HCT116 (cell line): ENCODE results near the gene NR6A1. TPM values are rescaled to one million over a fixed set of nuclear protein-coding genes. Genes with fewer than 3 reads are reported as not detected.
A peak's percentile ranks its signal among the peaks of the same experiment; 100 is the strongest.

ENCODE experiments used
- ATAC-seq: fragments of 200-7000 bp; cut with Tn5 transposase; 2 replicates; pipeline ENCODE4 v1.9.1; 2020; ENCODE audit warnings: mild to moderate bottlenecking, moderate library complexity
- BruUV-seq: library from RNA; stranded (reverse); fragments of 400-500 nt; replicated peaks from 2 replicates; lab custom pipeline; 2021; lab: Mats Ljungman, UMichigan
- CTCF ChIA-PET: fragments of 300-600 bp; sonication (Branson Sonifier 250); formaldehyde crosslinking; loops from one replicate; lab custom pipeline; 2021; ENCODE audit warnings: antibody characterized with exemption; lab: Charles Lee
- POLR2A ChIA-PET: fragments of 300-600, 350-600 bp; sonication (Branson Sonifier 250); formaldehyde crosslinking; loops from one replicate; lab custom pipeline; 2021; ENCODE audit warnings: antibody characterized with exemption; lab: Charles Lee
- RAD21 ChIA-PET, 2 experiments: fragments of 300-600 bp; sonication (Branson Sonifier 250); formaldehyde crosslinking; loops; one replicate each; lab custom pipeline; 2023; ENCODE audit warnings: low total read pairs in 2 of 2; ENCODE audit not compliant: uncharacterized antibody in 2 of 2, unreplicated experiment in 2 of 2, low non-redundant PET in 1 of 2; lab: Charles Lee
- DNase-seq: peaks from one replicate; pipeline ENCODE4 v3.0.0-alpha.2; 2010; ENCODE audit warnings: low read depth, low spot score
- H2AFZ ChIP-seq: fragments of 200-600 bp; shearing (Covaris generic), sonication (generic); 2 replicates; pipeline ENCODE4 v1.6.1; 2017; ENCODE audit warnings: low read depth, mixed run types, mixed read lengths, antibody characterized with exemption, low read length; ENCODE audit not compliant: poor library complexity, severe bottlenecking
- H3K27ac ChIP-seq: 2 replicates; pipeline ENCODE4 v1.5.1; 2012; ENCODE audit warnings: low read depth, low read length
- H3K27me3 ChIP-seq: fragments of 200-600 bp; sonication (generic); 2 replicates; pipeline ENCODE4 v1.6.1; 2016; ENCODE audit warnings: mixed run types, low read length, mixed read lengths; ENCODE audit not compliant: insufficient read depth
- H3K36me3 ChIP-seq, 2 experiments: fragments of 200-500 bp in 1 of 2; fragments of 200-600 bp in 1 of 2; sonication (Bioruptor generic) in 1 of 2; sonication (generic) in 1 of 2; 2 replicates each; pipeline versions ENCODE4 v1.5.1 to v1.6.1; 2014 to 2016; ENCODE audit warnings: low read length in 2 of 2, inconsistent platforms in 1 of 2, mixed read lengths in 1 of 2, mixed run types in 1 of 2; ENCODE audit not compliant: insufficient read depth in 2 of 2, control insufficient read depth in 1 of 2
- H3K4me1 ChIP-seq, 2 experiments: fragments of 200-600 bp in 1 of 2; sonication (generic) in 1 of 2; 2 replicates each; pipeline versions ENCODE4 v1.5.1 to v1.6.1; 2012 to 2017; ENCODE audit warnings: low read length in 2 of 2, inconsistent platforms in 1 of 2, mild to moderate bottlenecking in 1 of 2, mixed read lengths in 1 of 2, mixed run types in 1 of 2, moderate library complexity in 1 of 2; ENCODE audit not compliant: insufficient read depth in 2 of 2, control insufficient read depth in 1 of 2
- H3K4me2 ChIP-seq: fragments of 200-600 bp; sonication (generic); 2 replicates; pipeline ENCODE4 v1.6.1; 2017; ENCODE audit warnings: mixed run types, low read length, mixed read lengths
- H3K4me3 ChIP-seq, 2 experiments: fragments of 200-600 bp in 1 of 2; sonication (generic) in 1 of 2; replicated peaks in 1 of 2; 2 replicates each; pipeline ENCODE4 v1.5.1; 2011 to 2016; ENCODE audit warnings: low read length in 2 of 2, control low read depth in 1 of 2, low read depth in 1 of 2, mild to moderate bottlenecking in 1 of 2, mixed read lengths in 1 of 2, mixed run types in 1 of 2
- H3K79me2 ChIP-seq: fragments of 200-600 bp; sonication (generic); 2 replicates; pipeline ENCODE4 v1.6.1; 2017; ENCODE audit warnings: mild to moderate bottlenecking, mixed run types, low read length, moderate library complexity, mixed read lengths; ENCODE audit not compliant: insufficient read depth
- H3K9ac ChIP-seq: fragments of 200-600 bp; sonication (generic); 2 replicates; pipeline ENCODE4 v1.6.1; 2016; ENCODE audit warnings: low read length, mixed read lengths
- H3K9me2 ChIP-seq: fragments of 200-600 bp; sonication (generic), shearing (Covaris generic); 2 replicates; pipeline ENCODE4 v1.6.1; 2017; ENCODE audit warnings: mixed run types, mild to moderate bottlenecking, moderate library complexity; ENCODE audit not compliant: insufficient read depth
- H3K9me3 ChIP-seq, 2 experiments: fragments of 200-500 bp in 1 of 2; fragments of 200-600 bp in 1 of 2; sonication (Bioruptor generic) in 1 of 2; sonication (generic) in 1 of 2; 2 replicates each; pipeline ENCODE4 v1.6.1; 2014 to 2017; ENCODE audit warnings: low read length in 2 of 2, mixed read lengths in 2 of 2, inconsistent platforms in 1 of 2, low read depth in 1 of 2, mild to moderate bottlenecking in 1 of 2, mixed run types in 1 of 2, moderate library complexity in 1 of 2; ENCODE audit not compliant: control insufficient read depth in 1 of 2, insufficient read depth in 1 of 2
- H4K20me1 ChIP-seq: fragments of 200-600 bp; sonication (generic), shearing (Covaris generic); 2 replicates; pipeline ENCODE4 v1.6.1; 2017; ENCODE audit warnings: mixed run types, mild to moderate bottlenecking, moderate library complexity; ENCODE audit not compliant: insufficient read depth
- CBX3 ChIP-seq: IDR thresholded peaks from 2 replicates; pipeline ENCODE4 v1.6.1; 2012; ENCODE audit warnings: low read depth
- CTCF ChIP-seq, 3 experiments: fragments of 200-600 bp in 1 of 3; sonication (generic) in 1 of 3; IDR thresholded peaks in 2 of 3; conservative IDR thresholded peaks in 1 of 3; 2 replicates each; pipeline ENCODE4 v1.5.1; 2012 to 2017; ENCODE audit warnings: low read depth in 2 of 3, low read length in 2 of 3, antibody characterized with exemption in 1 of 3, borderline replicate concordance in 1 of 3, control low read depth in 1 of 3, mild to moderate bottlenecking in 1 of 3, mixed read lengths in 1 of 3, mixed run types in 1 of 3, moderate library complexity in 1 of 3; ENCODE audit not compliant: insufficient read depth in 1 of 3
- EGR1 ChIP-seq: IDR thresholded peaks from 2 replicates; pipeline ENCODE4 v1.6.1; 2012; ENCODE audit warnings: low read depth
- ELF1 ChIP-seq: IDR thresholded peaks from 2 replicates; pipeline ENCODE4 v1.6.1; 2012; ENCODE audit warnings: low read depth, borderline replicate concordance
- EZH2phosphoT487 ChIP-seq: fragments of 200-600 bp; IDR thresholded peaks from 2 replicates; pipeline ENCODE4 v1.6.1; 2018; ENCODE audit warnings: antibody characterized with exemption, borderline replicate concordance
- JUND ChIP-seq: IDR thresholded peaks from 2 replicates; pipeline ENCODE4 v1.6.1; 2012
- POLR2AphosphoS5 ChIP-seq: IDR thresholded peaks from 2 replicates; pipeline ENCODE4 v1.6.1; 2011; ENCODE audit warnings: mild to moderate bottlenecking, low read depth, low read length, moderate library complexity
- RAD21 ChIP-seq: IDR thresholded peaks from 2 replicates; pipeline ENCODE4 v1.6.1; 2012; ENCODE audit warnings: low read depth, mild to moderate bottlenecking
- SIN3A ChIP-seq: IDR thresholded peaks from 2 replicates; pipeline ENCODE4 v1.6.1; 2012; ENCODE audit warnings: low read depth
- SRF ChIP-seq: IDR thresholded peaks from 2 replicates; pipeline ENCODE4 v1.6.1; 2012; ENCODE audit warnings: low read depth
- TCF7L2 ChIP-seq: IDR thresholded peaks from 2 replicates; pipeline ENCODE4 v1.7.0; 2011; ENCODE audit warnings: borderline replicate concordance, inconsistent platforms; ENCODE audit not compliant: insufficient read depth, insufficient read length; ENCODE audit errors: extremely low read depth
- YY1 ChIP-seq: IDR thresholded peaks from 2 replicates; pipeline ENCODE4 v1.6.1; 2011; ENCODE audit warnings: low read length, low read depth, moderate library complexity, mild to moderate bottlenecking; ENCODE audit not compliant: insufficient replicate concordance; ENCODE audit errors: extremely low read depth
- ZFX ChIP-seq: fragments of 450-650 bp; IDR thresholded peaks from 2 replicates; pipeline ENCODE4 v1.6.1; 2017
- ZNF274 ChIP-seq: fragments of 200-500 bp; sonication (Bioruptor generic); IDR thresholded peaks from 2 replicates; pipeline ENCODE4 v1.6.1; 2014; ENCODE audit warnings: mild to moderate bottlenecking, low read depth, low read length, inconsistent platforms
- intact Hi-C: fragments of 100-400 bp; cut with micrococcal nuclease; formaldehyde crosslinking; loops from 2 replicates; pipeline ENCODE4 v1.10.0; 2022
- total RNA-seq: library from RNA; stranded (reverse); gene quantifications from one replicate; pipeline ENCODE4 v1.2.1, GENCODE V29; 2021; ENCODE audit not compliant: unreplicated experiment
- TF ChIP-seq, protein P1 (sequence below): IDR thresholded peaks from 2 replicates; pipeline ENCODE4 v1.6.1; 2011; ENCODE audit warnings: mild to moderate bottlenecking, low read length, moderate library complexity; ENCODE audit not compliant: insufficient replicate concordance; ENCODE audit errors: extremely low read depth

NR6A1 gene
- total RNA-seq, 1 experiment from 2014 or later, result 9.9 TPM

DNA sequence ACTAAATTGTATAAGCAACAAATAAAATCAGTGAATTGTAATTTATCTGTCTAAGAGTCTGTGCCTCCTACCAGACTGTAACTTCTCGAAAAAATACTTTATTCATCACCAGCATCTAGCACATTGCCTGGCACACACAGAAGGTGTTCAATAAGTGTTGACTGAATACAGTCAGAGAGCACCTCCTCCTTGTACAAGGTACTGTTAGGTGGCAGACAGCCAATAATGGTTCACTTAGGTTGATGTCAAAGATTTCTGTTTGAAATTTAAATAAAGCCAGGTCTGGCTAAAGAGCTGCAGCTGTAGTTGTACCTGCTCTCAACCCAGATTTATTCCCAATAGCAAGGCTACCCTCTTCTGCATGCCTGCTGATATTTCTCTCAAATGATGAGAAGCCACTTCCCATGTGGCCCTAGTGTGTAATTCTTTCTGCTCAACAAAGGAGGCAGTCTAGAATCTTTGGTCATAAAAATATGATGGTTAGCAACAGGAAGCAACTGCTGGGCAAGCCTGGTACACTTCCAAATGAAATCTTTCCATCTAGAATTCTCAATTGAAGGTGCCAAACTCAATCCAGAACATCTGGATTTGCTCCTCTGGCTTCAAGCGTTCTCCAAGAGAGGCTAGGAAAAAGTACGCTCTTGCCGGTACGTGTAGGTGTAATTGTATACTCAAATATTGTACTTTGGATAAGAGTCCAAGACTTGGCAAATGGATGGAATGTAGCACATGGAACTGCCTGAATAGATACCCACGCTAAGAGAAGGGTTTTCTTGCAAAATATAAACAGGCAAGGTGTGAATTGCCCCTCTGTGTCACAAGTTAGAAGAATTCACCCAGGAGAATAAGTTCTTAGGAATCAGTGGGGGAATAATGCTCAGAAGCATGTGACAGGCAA is 95.6 kb downstream of the NR6A1 start:
- peaks cover 8% of the 10 kb centered on the region; the same call in 1 of the 2 replicates for H3K79me2 ChIP-seq
- no peaks in the 10 kb centered on the region for H3K4me1 ChIP-seq
- no peaks in the 10 kb centered on the region for H3K9me3 ChIP-seq
- peak; percentile 62 for ATAC-seq
- H3K27ac ChIP-seq, result no peak overlapping the region
- no peaks in the 10 kb centered on the region for H3K36me3 ChIP-seq
- H3K27me3 ChIP-seq, result no peaks in the 10 kb centered on the region
- ChIA-PET CTCF (no interaction called here), RAD21 (no interaction called here), POLR2A (no interaction called here)
- DNase-seq, result no peak
- H2AFZ ChIP-seq, result no peak overlapping the region
- H3K4me2 ChIP-seq, result no peak overlapping the region
- intact Hi-C loops, result no loop called here
- H3K9me2 ChIP-seq, result no peaks in the 10 kb centered on the region
- H3K4me3 ChIP-seq, result no peak overlapping the region
- H4K20me1 ChIP-seq, result peaks cover 4% of the 10 kb centered on the region; the same call in 1 of the 2 replicates
- TF ChIP-seq CTCF (IDR thresholded peaks at IDR 0.05 in 2 of 3, conservative IDR thresholded peaks at IDR 0.05 in 1 of 3; ENCODE audit: borderline replicate concordance in 1 of 3, insufficient read depth in 1 of 3, low read depth in 2 of 3, low read length in 2 of 3), result peak in 1 of 3 experiments; percentile 31; a peak in 1 of 6 replicates
- TF ChIP-seq CBX3, result no peak
- TF ChIP-seq, all 23 proteins: peak for 1
- BruUV-seq, result no TSS peak
- H3K9ac ChIP-seq, result no peak overlapping the region

GRCh38 chr9:124674651-124675050 is 96.5 kb downstream of the NR6A1 start:
- no peaks in the 10 kb centered on the region for H3K27me3 ChIP-seq
- no peak overlapping the region for H3K4me3 ChIP-seq
- no peak for ATAC-seq
- no peak overlapping the region for H3K4me2 ChIP-seq
- no peaks in the 10 kb centered on the region for H3K9me3 ChIP-seq
- no peak overlapping the region for H2AFZ ChIP-seq
- ChIA-PET RAD21 (no interaction called here), POLR2A (no interaction called here), CTCF (no interaction called here)
- no peak overlapping the region for H3K9ac ChIP-seq
- no peak for DNase-seq
- TF ChIP-seq ZNF274 (no peak), EZH2phosphoT487 (no peak), EGR1 (no peak), RAD21 (no peak), YY1 (no peak), SRF (no peak), ZFX (no peak), ELF1 (no peak), SIN3A (no peak), JUND (no peak), TCF7L2 (no peak), POLR2AphosphoS5 (no peak)
- TF ChIP-seq, protein P1, sequence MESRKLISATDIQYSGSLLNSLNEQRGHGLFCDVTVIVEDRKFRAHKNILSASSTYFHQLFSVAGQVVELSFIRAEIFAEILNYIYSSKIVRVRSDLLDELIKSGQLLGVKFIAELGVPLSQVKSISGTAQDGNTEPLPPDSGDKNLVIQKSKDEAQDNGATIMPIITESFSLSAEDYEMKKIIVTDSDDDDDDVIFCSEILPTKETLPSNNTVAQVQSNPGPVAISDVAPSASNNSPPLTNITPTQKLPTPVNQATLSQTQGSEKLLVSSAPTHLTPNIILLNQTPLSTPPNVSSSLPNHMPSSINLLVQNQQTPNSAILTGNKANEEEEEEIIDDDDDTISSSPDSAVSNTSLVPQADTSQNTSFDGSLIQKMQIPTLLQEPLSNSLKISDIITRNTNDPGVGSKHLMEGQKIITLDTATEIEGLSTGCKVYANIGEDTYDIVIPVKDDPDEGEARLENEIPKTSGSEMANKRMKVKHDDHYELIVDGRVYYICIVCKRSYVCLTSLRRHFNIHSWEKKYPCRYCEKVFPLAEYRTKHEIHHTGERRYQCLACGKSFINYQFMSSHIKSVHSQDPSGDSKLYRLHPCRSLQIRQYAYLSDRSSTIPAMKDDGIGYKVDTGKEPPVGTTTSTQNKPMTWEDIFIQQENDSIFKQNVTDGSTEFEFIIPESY, result no peak
- peaks cover 4% of the 10 kb centered on the region; the same call in 1 of the 2 replicates for H4K20me1 ChIP-seq
- H3K4me1 ChIP-seq, result no peaks in the 10 kb centered on the region
- BruUV-seq, result no TSS peak
- H3K9me2 ChIP-seq, result no peaks in the 10 kb centered on the region
- intact Hi-C loops, result no loop called here
- H3K27ac ChIP-seq, result no peak overlapping the region
- H3K36me3 ChIP-seq, result no peaks in the 10 kb centered on the region
- H3K79me2 ChIP-seq, result peaks cover 8% of the 10 kb centered on the region; the same call in 1 of the 2 replicates
